ENCODE results near the gene NOP10.

GRCh38 chr15:34337557-34338306 lies 5.2 kb downstream of the NOP10 start, which contains the start of gene SLC12A6:
- TF ChIP-seq, protein P1, sequence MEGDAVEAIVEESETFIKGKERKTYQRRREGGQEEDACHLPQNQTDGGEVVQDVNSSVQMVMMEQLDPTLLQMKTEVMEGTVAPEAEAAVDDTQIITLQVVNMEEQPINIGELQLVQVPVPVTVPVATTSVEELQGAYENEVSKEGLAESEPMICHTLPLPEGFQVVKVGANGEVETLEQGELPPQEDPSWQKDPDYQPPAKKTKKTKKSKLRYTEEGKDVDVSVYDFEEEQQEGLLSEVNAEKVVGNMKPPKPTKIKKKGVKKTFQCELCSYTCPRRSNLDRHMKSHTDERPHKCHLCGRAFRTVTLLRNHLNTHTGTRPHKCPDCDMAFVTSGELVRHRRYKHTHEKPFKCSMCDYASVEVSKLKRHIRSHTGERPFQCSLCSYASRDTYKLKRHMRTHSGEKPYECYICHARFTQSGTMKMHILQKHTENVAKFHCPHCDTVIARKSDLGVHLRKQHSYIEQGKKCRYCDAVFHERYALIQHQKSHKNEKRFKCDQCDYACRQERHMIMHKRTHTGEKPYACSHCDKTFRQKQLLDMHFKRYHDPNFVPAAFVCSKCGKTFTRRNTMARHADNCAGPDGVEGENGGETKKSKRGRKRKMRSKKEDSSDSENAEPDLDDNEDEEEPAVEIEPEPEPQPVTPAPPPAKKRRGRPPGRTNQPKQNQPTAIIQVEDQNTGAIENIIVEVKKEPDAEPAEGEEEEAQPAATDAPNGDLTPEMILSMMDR (IDR thresholded peaks at IDR 0.05): no peak
- peak in 1 of 2 donors; percentile 95 for TF ChIP-seq POLR2A (IDR thresholded peaks at IDR 0.05)

Data from heart left ventricle (tissue), 13 donors.